ENCODE data around the gene TECR.
A peak's percentile ranks its signal among the peaks of the same experiment; 100 is the strongest.
"Not testable (repeated sequence)": the region's sequence is repeated elsewhere in the genome, so short reads cannot be mapped to it uniquely, and the experiment has no call there.

Gene TECR

GRCh38 chr19:14529254-14530004 lies at the start of gene TECR:
Gene TECR, plus strand, starts transcription at chr19:14529594. Its CDS starts 103 bp downstream, at chr19:14529697.
- peak; percentile 87 for DNase-seq

GRCh38 chr19:14479975-14480699 lies 49.3 kb upstream of the TECR start:
- DNase-seq, result no peak

DNA sequence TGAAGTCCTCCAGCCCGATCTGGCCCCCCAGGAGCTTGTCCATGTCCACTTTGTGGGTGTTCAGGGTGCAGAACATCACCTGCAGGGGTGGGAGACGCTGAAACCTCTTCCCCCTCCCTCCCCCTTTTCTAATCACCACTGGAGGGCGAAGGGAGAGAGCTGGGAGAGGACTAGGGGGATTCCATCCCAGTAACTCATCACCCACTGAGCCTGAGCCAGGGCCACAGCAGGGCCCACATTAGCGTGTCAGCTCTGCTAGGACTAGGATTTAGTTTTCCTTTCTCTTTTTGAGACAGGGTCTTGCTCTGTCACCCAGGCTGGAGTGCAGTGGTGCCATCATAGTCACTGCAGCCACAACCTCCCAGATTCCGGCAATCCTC lies 48.7 kb upstream of the TECR start:
- DNase-seq, result no peak

DNA sequence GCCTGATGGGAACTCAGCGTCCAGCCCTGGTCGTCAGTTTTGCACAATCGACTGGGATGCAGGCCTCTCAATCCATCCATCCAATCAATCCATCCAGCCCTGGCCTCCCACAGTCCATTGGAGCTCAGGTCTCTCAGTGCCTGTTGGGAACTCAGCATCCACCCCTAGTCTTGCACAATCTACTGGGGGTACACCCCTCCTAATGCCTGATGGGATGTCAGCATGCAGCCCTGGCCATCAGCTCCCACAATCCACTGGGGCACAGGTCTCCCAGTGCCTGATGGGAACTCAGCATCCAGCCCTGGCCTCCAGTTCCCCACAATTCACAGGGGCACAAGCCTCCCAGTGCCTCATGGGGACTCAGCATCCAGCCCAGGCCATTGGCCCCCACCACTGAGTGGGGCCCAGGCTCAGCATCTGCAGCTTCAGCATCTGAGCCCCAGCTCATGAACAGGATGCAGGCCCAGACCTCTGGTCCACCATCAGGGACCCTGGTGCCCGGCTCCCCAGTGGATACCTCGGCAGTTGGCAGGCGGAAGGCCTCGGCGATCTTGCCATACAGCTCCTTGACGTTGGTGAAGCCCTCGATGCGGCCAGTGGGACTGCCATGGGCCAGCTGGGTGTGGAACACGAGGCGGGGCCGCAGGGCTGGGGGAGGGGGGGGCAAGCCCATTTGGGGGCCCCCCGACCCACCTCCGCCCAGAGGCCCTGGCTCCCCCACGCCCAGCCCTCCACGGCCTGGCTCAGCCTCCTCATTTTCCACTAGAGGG lies 47.0 kb upstream of the TECR start:
- no peak for DNase-seq

- no peak for DNase-seq
These were observed 41.8 kb upstream of the TECR start for GRCh38 chr19:14487370-14488125.

DNA sequence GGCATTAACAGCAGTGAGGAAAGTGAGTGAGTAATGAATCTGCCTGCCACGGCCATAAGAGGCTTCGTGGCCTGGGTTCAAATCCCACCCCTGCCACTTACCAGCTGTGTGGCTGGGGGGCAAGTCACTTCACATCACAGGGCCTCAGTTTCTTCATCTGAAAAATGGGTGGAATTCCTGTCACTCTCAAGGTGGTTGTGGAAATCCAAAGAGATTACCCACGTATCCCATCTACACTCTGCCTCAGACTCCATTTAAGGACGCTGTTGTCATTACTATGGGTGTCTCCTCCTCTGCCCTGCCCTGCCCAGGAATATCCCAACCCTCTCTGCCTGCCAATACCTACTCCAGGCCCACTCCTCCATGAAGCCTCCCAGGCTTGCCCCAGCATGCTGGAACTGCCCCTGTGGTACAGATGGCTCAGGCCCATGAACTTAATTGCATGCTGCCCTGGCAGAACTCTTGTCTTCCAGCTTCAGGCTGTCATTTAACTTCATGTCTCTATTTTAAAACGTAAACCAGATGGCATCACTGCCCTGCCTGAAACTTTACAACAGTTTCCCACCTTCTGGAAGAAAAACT lies 36.5 kb upstream of the TECR start:
- DNase-seq, result no peak

DNA sequence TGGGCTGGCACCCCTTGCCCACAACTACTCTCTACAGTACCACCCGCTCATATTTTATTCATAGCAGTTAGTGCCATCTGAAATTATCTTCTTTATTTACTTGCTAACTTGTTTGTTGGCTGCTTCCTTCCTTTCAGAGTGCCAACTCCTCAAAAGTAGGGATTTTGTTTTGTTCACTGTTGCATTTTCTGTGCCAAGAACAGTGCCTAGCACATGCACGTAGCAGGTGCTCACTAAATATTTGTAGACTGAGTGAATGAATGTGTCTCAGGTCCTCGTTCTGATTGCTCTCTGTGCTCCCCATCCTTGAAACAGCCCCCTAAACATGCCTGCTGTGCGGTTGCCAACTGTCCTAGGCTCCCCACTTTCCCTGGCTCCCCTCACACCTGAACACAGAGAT lies 35.0 kb upstream of the TECR start:
- no peak for DNase-seq

DNA sequence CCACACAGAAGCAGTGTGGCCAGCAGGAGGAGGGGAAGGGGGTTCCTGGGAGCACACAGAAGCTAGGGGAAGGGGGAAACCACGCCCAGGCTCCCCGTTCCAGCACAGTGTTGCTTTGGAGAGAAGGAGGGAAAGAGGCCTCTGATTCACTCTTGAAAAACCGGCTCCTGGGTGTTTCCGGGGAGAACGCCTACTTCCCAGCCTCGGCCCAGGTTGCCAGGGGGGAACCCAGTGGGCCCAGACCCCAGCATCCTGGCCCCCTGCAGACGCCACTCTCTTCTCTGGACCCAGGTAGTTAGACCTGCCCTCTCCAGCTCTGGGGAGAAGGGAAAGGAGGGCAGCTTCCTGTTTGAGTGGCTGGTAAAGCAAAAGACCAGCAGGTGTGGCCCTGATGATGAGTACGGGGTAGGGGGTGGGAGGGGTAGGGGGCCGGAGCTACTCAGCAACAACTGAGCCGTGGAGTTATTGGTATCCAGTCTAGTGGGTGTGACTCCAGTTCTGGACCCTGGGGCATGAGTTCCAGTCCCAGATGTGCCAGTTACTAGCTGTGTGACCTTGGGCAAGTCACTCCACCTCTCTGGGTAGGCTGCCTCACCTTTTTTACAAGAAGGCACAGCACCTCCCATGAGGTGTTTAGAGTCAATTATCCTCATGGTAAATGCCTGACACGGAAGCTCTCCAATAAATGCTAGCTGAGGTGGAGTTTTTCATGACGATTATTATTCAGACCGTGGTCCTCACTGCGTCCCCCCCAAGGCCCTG lies 34.3 kb upstream of the TECR start:
- DNase-seq, result no peak

GRCh38 chr19:14495672-14496028 lies 33.7 kb upstream of the TECR start:
- DNase-seq, result no peak

DNA sequence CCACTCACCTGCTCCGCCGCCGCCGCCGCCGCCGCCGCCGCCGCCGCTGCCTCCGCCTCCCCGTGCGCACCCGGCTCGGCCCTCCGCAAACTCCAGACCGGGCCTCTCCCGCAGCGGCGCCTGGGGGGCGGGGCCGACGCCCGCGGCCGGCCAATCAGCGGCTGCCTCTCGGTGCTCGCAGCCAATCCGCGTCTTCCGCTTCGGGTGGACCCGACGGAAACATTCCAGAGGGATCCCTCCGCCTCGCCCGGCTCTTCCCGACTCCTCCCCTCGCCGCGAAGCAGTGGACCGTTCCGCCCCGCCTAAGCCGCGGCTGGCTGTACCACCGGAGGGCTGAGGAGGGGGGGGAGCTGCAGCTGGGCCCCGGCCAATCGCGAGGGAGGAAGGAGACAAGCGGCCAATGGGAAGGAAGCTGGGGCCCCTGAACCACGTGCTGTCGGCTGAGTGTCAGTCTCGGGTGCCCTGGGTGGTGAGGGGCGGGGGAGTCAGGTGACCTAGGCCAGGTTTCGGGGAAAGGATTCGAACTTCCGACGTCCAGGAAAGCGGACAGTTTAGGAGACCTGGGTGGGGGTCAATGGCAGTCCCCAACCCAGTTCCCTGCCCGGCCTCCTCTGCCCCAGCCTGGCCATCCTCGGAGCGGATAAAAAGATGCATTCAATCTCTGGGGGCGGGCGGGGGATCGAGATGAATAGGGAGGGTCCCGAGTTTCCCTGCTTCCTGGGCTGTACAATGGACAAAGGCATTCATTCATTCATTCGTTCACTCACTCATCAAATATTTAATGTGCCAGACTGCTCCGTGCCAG lies 33.2 kb upstream of the TECR start, which contains the start of gene GIPC1:
Gene GIPC1 (minus strand): TSS at position 99 of the 805 bp plus-strand sequence. CDS start 13,151 bp downstream, outside the sequence.
- DNase-seq, result peak; percentile 66

DNA sequence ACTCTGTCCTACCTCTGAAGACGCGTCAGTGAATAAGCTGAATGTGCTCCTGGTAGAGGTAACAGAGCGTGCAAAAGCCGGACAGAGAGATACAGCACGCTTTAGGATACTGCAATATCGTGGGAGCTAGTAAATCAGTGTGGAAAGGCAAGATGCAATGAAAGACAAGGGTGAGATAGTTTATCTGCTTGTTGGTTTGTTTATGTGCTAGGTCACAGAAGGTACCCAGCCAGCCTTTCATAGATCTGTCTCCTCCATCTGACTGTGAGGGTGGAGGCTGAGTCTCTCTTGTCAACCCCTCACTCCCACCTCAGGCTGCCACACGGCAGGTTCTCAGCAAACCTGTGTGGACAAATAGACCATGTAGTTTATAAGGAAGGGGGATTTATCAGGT lies 32.6 kb upstream of the TECR start:
- DNase-seq, result no peak

DNA sequence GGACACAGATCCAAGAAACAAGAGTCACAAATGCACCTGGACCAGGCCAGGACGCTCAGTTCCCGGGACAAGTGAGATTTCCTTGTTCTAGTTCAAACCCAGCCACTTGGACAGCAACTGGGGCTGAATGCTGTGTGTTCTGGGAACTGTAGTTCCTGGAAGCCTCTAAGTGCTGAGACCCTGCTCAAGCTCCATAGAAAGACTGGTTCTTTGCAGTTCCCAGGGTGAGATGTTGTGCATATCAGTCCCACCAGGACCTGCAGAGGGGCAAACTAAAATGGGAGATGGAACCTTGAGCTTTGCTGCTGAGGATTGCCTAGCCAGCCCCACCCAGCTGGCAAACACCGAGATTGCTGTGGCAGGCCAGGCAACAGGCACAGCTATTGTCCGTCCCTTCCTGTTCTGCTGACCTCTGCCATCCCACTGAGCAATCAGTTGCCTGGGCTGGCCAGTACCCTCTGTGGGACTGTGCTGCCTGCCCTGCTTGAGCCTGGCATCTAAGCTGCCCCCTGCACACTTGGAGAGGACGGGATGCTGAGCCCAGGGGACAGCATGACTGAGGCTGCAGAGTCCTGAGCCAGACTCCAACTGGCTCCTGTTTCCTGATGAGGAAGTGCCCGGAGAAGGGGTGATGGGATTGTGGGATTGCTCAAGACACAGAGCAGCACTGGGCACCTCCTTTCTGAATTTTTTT lies 32.0 kb upstream of the TECR start:
- DNase-seq, result no peak

DNA sequence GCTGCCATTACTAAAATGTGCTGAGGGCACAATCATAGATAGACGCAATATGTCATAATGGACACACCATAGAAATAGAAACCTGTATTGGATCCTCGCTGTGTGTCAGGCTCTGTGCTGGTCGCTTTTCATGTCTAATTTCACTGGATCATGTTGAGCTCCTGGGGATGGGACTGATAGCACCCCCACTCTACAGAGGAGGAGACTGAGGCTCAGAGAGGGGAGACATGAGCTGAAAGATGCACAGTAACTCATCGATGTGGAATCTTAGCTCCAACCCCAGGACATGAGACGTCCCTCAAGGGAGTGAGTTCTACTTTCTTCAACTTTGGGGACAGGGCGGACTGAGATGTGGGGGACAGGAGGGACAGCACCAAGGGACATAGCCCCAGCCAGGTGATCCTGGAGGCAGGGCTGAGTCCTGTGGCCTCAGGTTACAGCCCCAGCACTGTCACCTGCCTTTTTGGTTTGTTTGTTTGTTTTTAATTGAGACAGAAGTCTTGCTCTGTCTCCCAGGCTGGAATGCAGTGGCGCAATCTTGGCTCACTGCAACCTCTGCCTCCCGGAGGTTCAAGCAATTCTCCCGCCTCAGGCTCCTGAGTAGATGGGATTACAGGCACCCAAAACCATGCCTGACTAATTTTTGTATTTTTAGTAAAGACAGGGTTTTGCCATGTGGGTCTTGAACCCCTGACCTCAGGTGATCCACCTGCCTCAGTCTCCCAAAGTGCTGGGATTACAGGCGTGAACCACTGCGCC lies 26.9 kb upstream of the TECR start:
- DNase-seq, result no peak

GRCh38 chr19:14503285-14503684 lies 26.1 kb upstream of the TECR start:
- DNase-seq, result no peak

DNA sequence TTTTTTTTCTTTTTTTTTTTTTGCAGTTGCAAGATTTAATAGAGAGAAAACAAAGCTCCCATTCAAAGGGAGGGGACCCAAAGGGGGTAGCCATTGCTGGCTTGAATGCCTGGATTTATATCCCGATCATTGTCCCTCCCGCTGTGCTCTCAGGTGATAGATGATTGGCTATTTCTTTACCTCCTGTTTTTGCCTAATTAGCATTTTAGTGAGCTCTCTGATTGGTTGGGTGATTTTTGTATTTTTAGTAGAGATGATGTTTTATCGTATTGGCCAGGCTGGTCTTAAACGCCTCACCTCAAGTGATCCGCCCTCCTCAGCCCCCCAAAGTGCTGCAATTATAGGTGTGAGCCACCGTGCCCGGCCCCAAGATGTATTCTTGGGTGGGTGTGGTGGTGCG lies 24.8 kb upstream of the TECR start:
- DNase-seq, result not testable (repeated sequence)

DNA sequence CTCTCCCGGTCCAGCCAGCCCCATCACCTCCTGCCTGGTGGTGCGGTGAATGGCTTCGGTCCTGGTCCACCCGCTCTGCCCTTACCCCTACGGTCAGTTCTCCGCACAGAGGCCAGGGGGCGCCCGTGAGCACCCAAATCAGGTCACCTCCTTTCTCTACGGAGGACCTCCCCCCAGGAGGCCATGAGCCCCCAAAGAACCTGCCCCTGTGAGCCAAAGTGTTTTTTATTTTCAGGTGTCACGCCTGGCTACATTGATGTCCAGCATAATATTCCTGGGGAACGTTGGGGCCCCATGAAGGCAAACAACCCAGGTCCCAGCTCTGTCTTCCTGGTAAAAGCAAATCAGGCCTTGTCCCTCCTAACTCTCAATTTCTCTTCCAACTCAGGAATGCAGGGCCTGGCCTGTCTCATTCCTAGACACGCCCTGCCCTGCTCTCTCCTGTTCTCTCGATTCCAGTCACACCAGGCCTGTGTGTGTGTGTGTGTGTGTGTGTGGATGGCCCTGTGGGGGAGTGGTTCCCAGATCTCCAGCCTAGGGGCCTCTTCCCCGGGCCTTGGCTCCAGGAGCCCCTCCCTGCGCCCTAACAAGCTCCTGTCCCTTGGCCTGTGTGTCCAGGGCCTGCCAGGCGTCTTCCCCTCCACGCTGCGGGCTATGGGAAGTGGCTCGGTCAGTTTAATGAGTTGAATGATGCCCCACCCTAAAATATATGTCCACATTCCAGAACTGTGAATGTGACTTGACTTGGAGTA lies 23.7 kb upstream of the TECR start:
- DNase-seq, result no peak

DNA sequence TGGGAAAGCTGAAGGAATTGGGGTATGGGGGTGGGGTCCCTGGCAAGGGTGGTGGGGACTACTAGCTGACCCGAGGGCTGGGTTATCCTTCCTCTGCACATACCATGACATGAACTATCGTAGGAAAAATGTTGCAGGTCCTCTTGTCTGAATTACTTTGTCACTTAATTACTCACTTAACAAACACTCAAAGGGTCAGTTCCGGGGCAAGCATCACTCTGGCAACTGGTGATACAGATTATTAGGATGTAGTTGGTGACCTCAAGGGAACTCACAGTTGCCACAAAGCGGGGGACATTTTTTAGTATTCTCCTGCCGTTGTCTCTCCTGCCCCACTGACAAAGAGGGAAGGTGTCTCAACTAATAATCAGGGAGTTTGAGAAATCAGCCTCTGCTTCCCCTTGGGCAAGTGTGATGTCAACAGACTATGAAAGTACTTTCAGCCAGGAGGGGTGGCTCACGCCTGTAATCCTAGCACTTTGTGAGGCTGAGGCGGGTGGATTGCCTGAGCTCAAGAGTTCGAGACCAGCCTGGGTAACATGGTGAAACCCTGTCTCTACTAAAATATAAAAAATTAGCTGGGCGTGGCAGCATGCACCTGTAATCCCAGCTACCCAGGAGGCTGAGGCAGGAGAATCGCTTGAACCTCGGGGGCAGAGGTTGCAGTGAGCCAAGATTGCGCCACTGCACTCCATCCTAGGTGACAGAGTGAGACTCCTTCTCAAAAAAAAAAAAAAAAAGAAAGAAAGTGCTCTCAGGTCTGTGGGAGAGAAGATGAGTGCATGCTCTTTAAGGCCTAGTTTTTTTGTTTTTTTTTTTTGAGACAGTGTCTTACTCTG lies 21.5 kb upstream of the TECR start:
- no peak for DNase-seq
